Left ventricle myocardium inferior (tissue), 1 donor: ENCODE data around the gene CSRP1. TPM values are rescaled to one million over a fixed set of nuclear protein-coding genes. Genes with fewer than 3 reads are reported as not detected.
A peak's percentile ranks its signal among the peaks of the same experiment; 100 is the strongest.

Experiments
- DNase-seq: peaks from one replicate; pipeline ENCODE4 v3.0.0-alpha.2; 2020
- H3K27ac ChIP-seq: fragments of 200-600 bp; replicated peaks from 2 replicates; pipeline ENCODE4 v1.8.0; 2021
- H3K27me3 ChIP-seq: fragments of 200-600 bp; 2 replicates; pipeline ENCODE4 v1.8.0; 2021; ENCODE audit warnings: low read depth
- H3K36me3 ChIP-seq: fragments of 200-600 bp; 2 replicates; pipeline ENCODE4 v1.8.0; 2021
- H3K4me1 ChIP-seq: fragments of 200-600 bp; 2 replicates; pipeline ENCODE4 v1.8.0; 2021
- H3K4me3 ChIP-seq: fragments of 200-600 bp; 2 replicates; pipeline ENCODE4 v1.8.0; 2021; ENCODE audit warnings: mild to moderate bottlenecking, moderate library complexity
- H3K9me3 ChIP-seq: fragments of 200-600 bp; replicated peaks from 2 replicates; pipeline ENCODE4 v1.8.0; 2021
- intact Hi-C: fragments of 100-400 bp; cut with micrococcal nuclease; formaldehyde crosslinking; loops from one replicate; pipeline ENCODE4 v1.11.0; 2022
- total RNA-seq: library from RNA; stranded (reverse); fragmentation: NEBNext Ultra II Directional; extraction: Animal tissue kit (Norgen Biotek cat#: 25700); gene quantifications from one replicate; pipeline ENCODE4 v1.2.1, GENCODE V29; 2021
- TF ChIP-seq, protein P1 (sequence below): fragments of 200-600 bp; IDR thresholded peaks from 2 replicates; pipeline ENCODE4 v1.8.0; 2021; ENCODE audit warnings: antibody characterized with exemption, mild to moderate bottlenecking, borderline replicate concordance
- donor health status: DM: no; HTN: yes; CAD: no; lungs with severe emphysema.

CSRP1 gene
- total RNA-seq, 1 donor from 2014 or later: 41.0 TPM

DNA sequence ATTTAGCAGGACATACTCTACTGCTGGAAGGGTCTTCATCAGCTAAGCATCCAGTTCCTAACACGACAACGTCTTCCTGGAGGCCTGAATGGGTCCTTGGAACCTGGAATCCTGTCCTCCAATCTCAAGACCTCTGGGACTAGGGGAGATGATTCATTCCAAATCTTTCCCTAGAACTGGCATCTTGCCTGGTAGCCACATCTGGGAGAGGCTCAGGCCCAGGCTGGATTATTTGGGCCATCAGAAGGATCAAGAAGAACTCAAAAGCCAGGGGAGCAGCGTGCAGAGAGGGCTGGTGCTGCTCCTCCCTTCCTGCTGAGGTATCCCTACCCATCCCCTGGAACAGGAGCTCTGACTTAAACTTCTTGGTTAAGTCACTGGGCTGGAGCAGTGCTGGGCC lies 35.2 kb downstream of the CSRP1 start:
- H3K27me3 ChIP-seq: no peaks in the 10 kb centered on the region
- intact Hi-C loops: no loop called here
- H3K4me3 ChIP-seq: no peak overlapping the region
- no peaks in the 10 kb centered on the region for H3K9me3 ChIP-seq
- H3K27ac ChIP-seq: peak overlapping the region; percentile 51
- TF ChIP-seq, protein P1, sequence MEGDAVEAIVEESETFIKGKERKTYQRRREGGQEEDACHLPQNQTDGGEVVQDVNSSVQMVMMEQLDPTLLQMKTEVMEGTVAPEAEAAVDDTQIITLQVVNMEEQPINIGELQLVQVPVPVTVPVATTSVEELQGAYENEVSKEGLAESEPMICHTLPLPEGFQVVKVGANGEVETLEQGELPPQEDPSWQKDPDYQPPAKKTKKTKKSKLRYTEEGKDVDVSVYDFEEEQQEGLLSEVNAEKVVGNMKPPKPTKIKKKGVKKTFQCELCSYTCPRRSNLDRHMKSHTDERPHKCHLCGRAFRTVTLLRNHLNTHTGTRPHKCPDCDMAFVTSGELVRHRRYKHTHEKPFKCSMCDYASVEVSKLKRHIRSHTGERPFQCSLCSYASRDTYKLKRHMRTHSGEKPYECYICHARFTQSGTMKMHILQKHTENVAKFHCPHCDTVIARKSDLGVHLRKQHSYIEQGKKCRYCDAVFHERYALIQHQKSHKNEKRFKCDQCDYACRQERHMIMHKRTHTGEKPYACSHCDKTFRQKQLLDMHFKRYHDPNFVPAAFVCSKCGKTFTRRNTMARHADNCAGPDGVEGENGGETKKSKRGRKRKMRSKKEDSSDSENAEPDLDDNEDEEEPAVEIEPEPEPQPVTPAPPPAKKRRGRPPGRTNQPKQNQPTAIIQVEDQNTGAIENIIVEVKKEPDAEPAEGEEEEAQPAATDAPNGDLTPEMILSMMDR: no peak
- DNase-seq: no peak
- peaks cover 36% of the 10 kb centered on the region for H3K4me1 ChIP-seq
- H3K36me3 ChIP-seq: no peaks in the 10 kb centered on the region

DNA sequence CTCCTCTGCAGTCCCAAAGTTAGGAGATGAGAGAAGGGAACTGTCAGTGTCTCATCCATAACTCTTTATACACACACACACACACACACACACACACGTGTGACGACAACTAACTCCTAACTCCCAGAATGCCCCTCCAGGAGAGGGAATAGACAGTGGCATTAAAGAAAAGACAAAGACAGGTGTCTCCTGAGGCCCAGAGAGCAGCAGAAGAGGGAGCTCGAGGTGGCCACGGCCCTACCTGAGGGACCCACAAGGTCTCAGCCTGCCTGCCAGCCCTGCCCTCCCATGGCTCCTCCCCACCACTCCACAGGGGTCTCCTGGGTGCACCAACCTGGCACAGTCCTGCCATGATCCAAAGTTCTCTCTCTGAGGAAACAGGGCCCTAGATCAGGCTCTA lies 36.3 kb downstream of the CSRP1 start:
- Histone ChIP-seq H3K4me1 (peaks cover 48% of the 10 kb centered on the region), H3K36me3 (peaks cover 8% of the 10 kb centered on the region), H3K9me3 (no peaks in the 10 kb centered on the region), H3K4me3 (no peak overlapping the region), H3K27me3 (no peaks in the 10 kb centered on the region), H3K27ac (peak overlapping the region; percentile 97)
- intact Hi-C loops: no loop called here
- TF ChIP-seq, protein P1: no peak
- no peak for DNase-seq

DNA sequence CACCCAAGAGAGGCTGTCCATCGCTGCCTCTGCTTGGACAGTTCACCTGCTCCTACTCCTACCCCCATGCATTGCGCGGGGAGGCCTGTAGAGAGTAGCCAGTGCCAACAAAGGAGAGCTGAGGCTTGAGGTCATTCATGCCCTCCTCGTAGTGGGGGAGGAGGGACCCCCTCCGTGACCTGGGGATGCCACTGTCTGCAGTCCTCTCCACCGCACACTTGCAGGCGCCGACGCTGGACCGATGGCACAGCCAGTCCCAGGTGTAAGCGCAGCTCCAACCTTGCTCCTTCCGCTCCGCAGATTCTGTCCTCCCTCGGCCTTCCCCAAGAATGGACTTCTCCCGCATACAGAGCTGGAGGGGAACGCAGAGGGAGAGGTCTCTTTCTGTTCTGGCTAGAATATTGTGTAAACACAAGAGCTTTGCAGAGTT lies 37.3 kb downstream of the CSRP1 start:
- Histone ChIP-seq H3K36me3 (peaks cover 17% of the 10 kb centered on the region), H3K4me1 (peaks cover 54% of the 10 kb centered on the region), H3K4me3 (peak overlapping the region; percentile 85), H3K27ac (peak overlapping the region; percentile 97), H3K27me3 (no peaks in the 10 kb centered on the region), H3K9me3 (no peaks in the 10 kb centered on the region)
- DNase-seq: no peak
- intact Hi-C loops: no loop called here
- TF ChIP-seq, protein P1: no peak

DNA sequence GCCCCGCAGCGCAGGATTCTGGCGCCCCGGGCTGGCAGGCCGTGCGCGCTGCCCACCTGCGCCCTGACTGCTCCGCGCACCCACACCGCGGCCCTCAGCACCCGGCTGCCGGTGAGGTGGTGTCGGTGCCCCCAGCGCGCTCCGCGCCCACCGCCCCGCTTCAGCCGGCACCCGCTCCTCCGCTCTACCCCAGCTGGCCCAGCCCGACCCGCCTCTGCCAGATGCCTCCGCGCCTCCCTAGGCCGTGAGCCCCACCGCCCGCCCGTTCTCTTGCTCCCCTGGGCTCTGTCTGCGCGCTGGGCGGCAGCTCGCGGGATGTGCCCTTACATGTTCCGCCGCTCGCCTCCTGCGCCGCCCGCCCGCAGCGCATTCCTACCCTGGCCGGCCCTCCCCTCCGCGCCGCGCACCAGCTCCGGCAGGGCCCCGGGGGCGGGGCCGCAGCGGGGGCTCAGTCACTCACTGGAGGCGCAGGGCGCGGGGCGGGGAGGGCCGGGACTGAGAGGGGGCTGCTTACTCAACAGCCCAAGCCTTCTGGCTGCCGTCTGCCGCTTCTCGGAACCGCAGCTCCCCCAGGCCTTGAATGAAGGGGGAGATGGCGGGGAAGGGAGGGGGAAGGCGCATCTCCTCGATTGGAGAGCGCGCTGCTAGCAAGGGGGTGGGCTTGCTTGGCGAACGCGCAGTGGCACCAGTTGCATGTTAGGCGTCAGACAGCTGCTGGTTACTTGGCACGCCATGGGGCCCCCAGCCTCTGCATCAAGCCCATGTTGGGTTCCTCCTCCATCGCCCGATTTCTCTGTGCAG lies 37.9 kb downstream of the CSRP1 start, which contains the start of gene PHLDA3:
Gene PHLDA3 (minus strand): TSS at position 345 of the 801 bp plus-strand sequence. CDS start 402 bp downstream, outside the sequence.
- intact Hi-C loops: no loop called here
- H3K27me3 ChIP-seq: no peaks in the 10 kb centered on the region
- peak; percentile 89 for DNase-seq
- H3K9me3 ChIP-seq: no peaks in the 10 kb centered on the region
- peaks cover 54% of the 10 kb centered on the region for H3K4me1 ChIP-seq
- TF ChIP-seq, protein P1: no peak
- peak within 1 kb of the TSS; percentile 85 for H3K4me3 ChIP-seq
- H3K36me3 ChIP-seq: peaks cover 23% of the 10 kb centered on the region
- peak within 1 kb of the TSS; percentile 97 for H3K27ac ChIP-seq

DNA sequence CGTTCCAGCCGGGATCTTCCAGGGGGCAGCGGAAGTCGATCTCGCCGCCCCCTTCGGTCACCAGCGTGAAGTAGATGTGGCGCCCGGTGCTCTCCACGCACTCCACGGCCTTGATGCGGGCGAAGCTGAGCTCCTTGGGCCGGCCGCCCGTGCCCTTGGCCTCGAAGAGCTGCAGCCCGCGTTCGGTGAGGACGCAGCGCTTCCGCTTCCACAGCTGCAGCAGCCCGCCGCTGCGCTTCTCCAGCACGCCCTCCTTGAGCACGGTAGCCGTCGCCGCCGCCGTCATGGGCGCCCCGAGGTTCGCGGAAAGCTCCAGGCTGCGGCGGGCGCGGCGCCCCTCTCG lies 38.5 kb downstream of the CSRP1 start:
- Histone ChIP-seq H3K9me3 (no peaks in the 10 kb centered on the region), H3K27me3 (no peaks in the 10 kb centered on the region), H3K27ac (peak overlapping the region; percentile 97), H3K4me1 (peaks cover 54% of the 10 kb centered on the region), H3K4me3 (peak overlapping the region; percentile 85), H3K36me3 (peaks cover 24% of the 10 kb centered on the region)
- TF ChIP-seq, protein P1: no peak
- DNase-seq: peak; percentile 36
- intact Hi-C loops: no loop called here
